ENCODE measurements around the gene CLECL1.
A peak's percentile ranks its signal among the peaks of the same experiment; 100 is the strongest.
"Not testable (repeated sequence)": the region's sequence is repeated elsewhere in the genome, so short reads cannot be mapped to it uniquely, and the experiment has no call there.

Gene CLECL1

GRCh38 chr12:9719790-9720189, 13.1 kb downstream of the CLECL1 start:
- DNase-seq (ENCODE audit: low spot score), result no peak

GRCh38 chr12:9718968-9719367, 13.9 kb downstream of the CLECL1 start:
- DNase-seq (ENCODE audit: low spot score), result no peak

- DNase-seq (ENCODE audit: low spot score), result no peak
Observed at GRCh38 chr12:9717070-9717925, 15.6 kb downstream of the CLECL1 start.

- DNase-seq (ENCODE audit: low spot score), result not testable (repeated sequence)
Observed at GRCh38 chr12:9713032-9713558, 19.8 kb downstream of the CLECL1 start.

GRCh38 chr12:9711664-9712063, 21.2 kb downstream of the CLECL1 start:
- no peak for DNase-seq (ENCODE audit: low spot score)

- no peak for DNase-seq (ENCODE audit: low spot score)
Observed at GRCh38 chr12:9710584-9711375, 22.1 kb downstream of the CLECL1 start.

GRCh38 chr12:9708853-9709252, 24.0 kb downstream of the CLECL1 start:
- no peak for DNase-seq (ENCODE audit: low spot score)

GRCh38 chr12:9707864-9708808, 24.8 kb downstream of the CLECL1 start:
- DNase-seq (ENCODE audit: low spot score), result peak; percentile 60

GRCh38 chr12:9707356-9707755, 25.5 kb downstream of the CLECL1 start:
- DNase-seq (ENCODE audit: low spot score), result no peak

- DNase-seq (ENCODE audit: low spot score), result no peak
Observed at GRCh38 chr12:9706086-9706685, 26.7 kb downstream of the CLECL1 start.

GRCh38 chr12:9704561-9704960, 28.3 kb downstream of the CLECL1 start:
- DNase-seq (ENCODE audit: low spot score), result not testable (repeated sequence)

- DNase-seq (ENCODE audit: low spot score), result no peak
Observed at GRCh38 chr12:9702255-9702654, 30.6 kb downstream of the CLECL1 start.

GRCh38 chr12:9701380-9702154, 31.3 kb downstream of the CLECL1 start:
- no peak for DNase-seq (ENCODE audit: low spot score)

GRCh38 chr12:9700606-9700956, 32.3 kb downstream of the CLECL1 start:
- no peak for DNase-seq (ENCODE audit: low spot score)

GRCh38 chr12:9699898-9700605, 32.8 kb downstream of the CLECL1 start:
- DNase-seq (ENCODE audit: low spot score), result no peak

- no peak for DNase-seq (ENCODE audit: low spot score)
Observed at GRCh38 chr12:9699269-9699897, 33.5 kb downstream of the CLECL1 start.

- no peak for DNase-seq (ENCODE audit: low spot score)
Observed at GRCh38 chr12:9698681-9699080, 34.2 kb downstream of the CLECL1 start.

GRCh38 chr12:9697619-9698018, 35.3 kb downstream of the CLECL1 start:
- no peak for DNase-seq (ENCODE audit: low spot score)

GRCh38 chr12:9695661-9696060, 37.2 kb downstream of the CLECL1 start:
- not testable (repeated sequence) for DNase-seq (ENCODE audit: low spot score)

Data from RKO (cell line).